K562 (cell line): ENCODE measurements around the gene DET1. TPM values are rescaled to one million over a fixed set of nuclear protein-coding genes. Genes with fewer than 3 reads are reported as not detected.
A peak's percentile ranks its signal among the peaks of the same experiment; 100 is the strongest.

Experiments used
- ATF7 ChIP-seq: fragments of 450-650 bp; IDR thresholded peaks from 2 replicates; pipeline ENCODE4 v1.7.1; 2014; ENCODE audit warnings: mild to moderate bottlenecking, moderate library complexity
- HOMEZ ChIP-seq: fragments of 250-450 bp; sonication (Bioruptor Pico); IDR thresholded peaks from 2 replicates; pipeline ENCODE4 v1.4.0; 2020; ENCODE audit warnings: mild to moderate bottlenecking, moderate library complexity
- ID3 ChIP-seq, 2 experiments: fragments of 250-450 bp in 1 of 2; fragments of 450-650 bp in 1 of 2; sonication (Bioruptor Pico) in 1 of 2; IDR thresholded peaks; 2 replicates each; pipeline versions ENCODE4 v1.6.1 to v1.8.0; 2016 to 2021; ENCODE audit warnings: mild to moderate bottlenecking in 2 of 2, moderate library complexity in 2 of 2, missing compliant biosample characterization in 1 of 2, missing genetic modification characterization in 1 of 2
- KDM2B ChIP-seq: fragments of 250-450 bp; sonication (Bioruptor Pico); IDR thresholded peaks from 2 replicates; pipeline ENCODE4 v1.8.0; 2021; ENCODE audit warnings: mild to moderate bottlenecking, moderate library complexity
- MBD1 ChIP-seq: fragments of 250-450 bp; sonication (Bioruptor Pico); IDR thresholded peaks from 2 replicates; pipeline ENCODE4 v1.8.0; 2022; ENCODE audit warnings: inconsistent platforms
- POLR2B ChIP-seq: fragments of 450-650 bp; IDR thresholded peaks from 2 replicates; pipeline ENCODE4 v1.6.1; 2018; ENCODE audit warnings: low read depth; ENCODE audit not compliant: partially characterized antibody
- RBBP5 ChIP-seq: fragments of 200-600 bp; sonication (generic); IDR thresholded peaks from 2 replicates; pipeline ENCODE4 v1.6.1; 2012; ENCODE audit warnings: borderline replicate concordance, mild to moderate bottlenecking, low read length, control low read depth, inconsistent platforms; ENCODE audit not compliant: insufficient read depth, poor library complexity, severe bottlenecking
- RHOXF2B ChIP-seq: fragments of 250-450 bp; sonication (Bioruptor Pico); conservative IDR thresholded peaks from 2 replicates; pipeline ENCODE4 v1.5.1; 2021
- SMAD4 ChIP-seq: fragments of 250-450 bp; sonication (Bioruptor Pico); conservative IDR thresholded peaks from 2 replicates; pipeline ENCODE4 v1.8.0; 2021; ENCODE audit warnings: inconsistent platforms, mild to moderate bottlenecking, moderate library complexity
- TCFL5 ChIP-seq: fragments of 250-450 bp; sonication (Bioruptor Pico); conservative IDR thresholded peaks from 2 replicates; pipeline ENCODE4 v1.6.1; 2021; ENCODE audit warnings: mild to moderate bottlenecking, moderate library complexity, matching md5 sums
- TGIF2 ChIP-seq: sonication (generic); formaldehyde crosslinking; IDR thresholded peaks from 2 replicates; pipeline ENCODE4 v1.8.1; 2022; ENCODE audit warnings: mild to moderate bottlenecking, missing genetic modification reagents, moderate library complexity
- TSHZ1 ChIP-seq: fragments of 250-450 bp; sonication (Bioruptor Pico); IDR thresholded peaks from 2 replicates; pipeline ENCODE4 v1.4.0; 2020; ENCODE audit warnings: mild to moderate bottlenecking, moderate library complexity
- ZNF324 ChIP-seq: fragments of 250-450 bp; sonication (Bioruptor Pico); IDR thresholded peaks from 2 replicates; pipeline ENCODE4 v1.4.0; 2020; ENCODE audit warnings: mild to moderate bottlenecking
- ZNF561 ChIP-seq: fragments of 450-650 bp; formaldehyde crosslinking; conservative IDR thresholded peaks from 2 replicates; pipeline ENCODE4 v1.4.0; 2020; ENCODE audit warnings: mild to moderate bottlenecking, moderate library complexity
- ZNF75A ChIP-seq: fragments of 450-650 bp; formaldehyde crosslinking; IDR thresholded peaks from 2 replicates; pipeline ENCODE4 v1.4.0; 2020; ENCODE audit warnings: mild to moderate bottlenecking
- polyA plus RNA-seq, 8 experiments: library from polyadenylated mRNA; depleted of rRNA in 4 of 8; stranded (reverse) in 5 of 8; unstranded in 3 of 8; fragments of >200 nt; fragmentation: Nextera tagmentation in 2 of 8; fragmentation: Illumina TruSeq in 1 of 8; extraction: Ambion mirVana in 2 of 8; extraction: Trizol in 1 of 8; gene quantifications; 2 replicates each; pipeline versions ENCODE4 v1.2.1 to v1.2.3, GENCODE V29; 2011 to 2014; ENCODE audit warnings: inconsistent platforms in 1 of 8, missing spikeins in 1 of 8
- total RNA-seq, 7 experiments: library from RNA; depleted of rRNA in 6 of 7; stranded (reverse); fragments of >200 nt in 6 of 7; fragmentation: Illumina TruSeq in 2 of 7; extraction: Trizol in 2 of 7; gene quantifications; 2 replicates each; pipeline versions ENCODE4 v1.2.1 to v1.2.3, GENCODE V29; 2011 to 2021; ENCODE audit warnings: low replicate concordance in 1 of 7

The DET1 gene
- total and polyA plus RNA-seq, 9 of the 15 experiments (the other 6 are each of a cell fraction or from before 2014, with no cell fraction given): 4.2 to 8.1 (median 6.0) TPM

- TF ChIP-seq KDM2B (CRISPR knock-in tag) (no peak), ATF7 (no peak), ZNF561 (no peak), ZNF75A (CRISPR knock-in tag) (0 out of 2 replicates have a peak, but pooled peaks have one; percentile 30), TCFL5 (CRISPR knock-in tag) (no peak; the same call in 1 of the 2 replicates), TSHZ1 (CRISPR knock-in tag) (peak; percentile 87; the same call in 1 of the 2 replicates), RBBP5 (no peak), POLR2B (no peak), ID3 (CRISPR knock-in tag; IDR thresholded peaks at IDR 0.05) (no peak), ID3 (tag; IDR thresholded peaks at IDR 0.05) (peak; percentile 98), TGIF2 (no peak), ZNF324 (CRISPR knock-in tag) (peak; percentile 44; the same call in 1 of the 2 replicates), MBD1 (CRISPR knock-in tag) (0 out of 2 replicates have a peak, but pooled peaks have one; percentile 30), SMAD4 (CRISPR knock-in tag) (peak; percentile 95), RHOXF2B (CRISPR knock-in tag) (no peak; the same call in 1 of the 2 replicates), HOMEZ (CRISPR knock-in tag) (peak; percentile 92)
Observed at GRCh38 chr15:88537591-88538317, 8.7 kb downstream of the DET1 start (continued).
